Stimulated activated CD8-positive, alpha-beta memory T cell treated with anti-CD3 and anti-CD28 coated beads, Interleukin-12 subunit alpha, Interleukin-12 subunit beta, amount 100 ng/mL, for 1 hour (primary cell): ENCODE measurements around the gene HMGCS2.
A peak's percentile ranks its signal among the peaks of the same experiment; 100 is the strongest.

Experiments
- DNase-seq: peaks from one replicate; pipeline ENCODE4 v3.0.0-alpha.2; 2020; ENCODE audit warnings: low read depth

HMGCS2 gene

GRCh38 chr1:119762409-119762808, 6.3 kb downstream of the HMGCS2 start:
- DNase-seq, result no peak

GRCh38 chr1:119758584-119758983, 10.1 kb downstream of the HMGCS2 start:
- DNase-seq, result no peak

GRCh38 chr1:119752592-119752991, 16.1 kb downstream of the HMGCS2 start:
- no peak for DNase-seq

GRCh38 chr1:119748040-119748439, 20.7 kb downstream of the HMGCS2 start:
- no peak for DNase-seq

DNA sequence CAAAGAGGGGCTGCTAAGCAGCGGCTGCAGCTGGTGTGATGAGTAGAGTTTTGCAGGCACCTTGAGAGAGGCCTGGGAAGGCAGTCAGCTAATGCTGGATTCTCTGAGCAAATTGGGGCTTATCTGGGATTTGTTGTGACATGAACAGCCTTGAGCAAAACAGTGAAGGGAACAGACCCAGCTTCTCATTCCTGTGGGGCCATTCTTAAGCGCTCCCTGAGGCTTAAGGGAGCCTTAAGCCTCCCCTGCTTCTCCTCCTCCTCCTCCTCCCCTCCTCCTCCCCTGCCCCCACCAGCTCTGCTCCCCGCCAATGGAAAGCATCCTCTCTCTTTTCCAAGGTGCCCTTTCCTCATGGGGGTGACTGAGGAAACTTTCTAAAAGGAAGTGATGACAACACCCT, 21.3 kb downstream of the HMGCS2 start:
- no peak for DNase-seq

DNA sequence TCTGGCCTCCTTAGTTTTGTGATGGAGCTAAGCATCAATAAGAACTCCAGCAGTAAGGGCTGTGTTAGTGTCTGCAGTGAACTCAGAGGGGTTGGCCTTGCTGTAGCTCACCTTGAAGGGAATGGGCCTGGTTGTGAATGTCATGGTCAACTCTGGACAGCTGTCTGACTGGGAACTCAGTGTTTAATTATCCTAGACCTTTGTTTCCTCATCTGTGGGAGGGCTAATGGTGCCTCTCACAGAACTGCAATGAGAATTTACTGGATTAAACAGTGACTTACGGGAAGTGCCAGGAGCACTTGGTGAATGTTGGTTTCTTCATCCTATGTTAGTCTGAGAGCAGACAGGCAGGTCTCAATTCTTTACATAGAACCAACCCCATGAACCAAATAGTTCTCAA, 23.7 kb downstream of the HMGCS2 start:
- no peak for DNase-seq

DNA sequence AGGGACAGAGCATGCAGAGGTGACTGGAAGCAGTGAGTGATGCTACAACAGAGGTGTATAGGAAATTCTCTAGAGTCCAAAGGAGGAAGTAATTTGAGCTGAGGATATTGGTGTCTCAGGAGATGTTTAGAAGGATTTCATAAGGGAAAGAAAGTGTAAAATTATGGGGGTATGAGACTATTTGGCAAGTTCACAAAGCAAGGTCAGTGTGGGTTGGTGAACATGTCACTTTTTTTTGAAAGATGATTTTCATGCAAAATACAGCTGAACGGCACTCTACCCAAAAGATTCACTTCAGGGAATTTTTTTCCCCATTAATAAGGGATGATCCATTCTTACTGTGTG, 24.1 kb downstream of the HMGCS2 start:
- no peak for DNase-seq

GRCh38 chr1:119743776-119744597, 24.7 kb downstream of the HMGCS2 start:
- DNase-seq, result peak; percentile 20

DNA sequence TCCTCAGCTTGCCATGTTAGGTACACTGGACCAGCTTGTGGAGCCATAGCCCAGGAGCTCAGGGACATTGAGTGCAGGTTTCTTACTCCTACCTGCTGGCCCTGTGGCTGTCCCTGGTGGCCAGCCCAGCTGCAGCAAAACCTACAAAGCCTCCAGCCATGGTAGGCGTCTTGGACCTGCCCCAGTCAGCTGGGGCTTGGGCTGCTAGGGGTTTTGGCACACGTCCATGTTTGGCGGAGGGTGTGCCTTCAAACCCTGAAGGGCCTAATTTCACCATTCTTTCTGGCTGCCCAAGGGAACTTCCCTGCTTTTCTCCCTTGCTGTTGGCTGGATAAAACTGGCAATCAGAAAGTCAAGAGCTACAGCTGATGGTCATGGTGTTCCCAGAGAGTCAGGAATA, 25.4 kb downstream of the HMGCS2 start:
- DNase-seq, result no peak

GRCh38 chr1:119742677-119743076, 26.0 kb downstream of the HMGCS2 start:
- DNase-seq, result no peak

DNA sequence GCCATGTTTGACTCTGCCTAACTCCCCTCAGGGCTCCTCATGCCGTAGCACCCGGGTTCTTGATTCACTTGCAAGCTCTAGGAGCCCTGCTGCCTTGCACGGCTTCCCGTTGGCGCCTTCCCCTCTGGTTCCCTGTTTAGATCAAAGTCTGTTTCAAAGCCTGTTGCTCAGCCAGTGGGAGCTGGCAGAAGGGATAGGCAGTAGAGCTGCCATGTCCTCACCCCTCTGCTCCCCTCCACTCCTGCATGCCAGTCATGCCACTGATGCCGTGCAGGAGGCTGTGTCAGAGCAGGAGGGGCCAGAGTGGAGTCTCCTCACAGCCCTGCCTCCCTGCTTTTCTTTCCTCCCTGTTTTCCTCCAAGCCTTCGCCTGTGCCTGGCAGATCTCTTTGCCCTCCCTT, 26.5 kb downstream of the HMGCS2 start:
- no peak for DNase-seq

GRCh38 chr1:119740896-119741780, 27.6 kb downstream of the HMGCS2 start:
- no peak for DNase-seq

DNA sequence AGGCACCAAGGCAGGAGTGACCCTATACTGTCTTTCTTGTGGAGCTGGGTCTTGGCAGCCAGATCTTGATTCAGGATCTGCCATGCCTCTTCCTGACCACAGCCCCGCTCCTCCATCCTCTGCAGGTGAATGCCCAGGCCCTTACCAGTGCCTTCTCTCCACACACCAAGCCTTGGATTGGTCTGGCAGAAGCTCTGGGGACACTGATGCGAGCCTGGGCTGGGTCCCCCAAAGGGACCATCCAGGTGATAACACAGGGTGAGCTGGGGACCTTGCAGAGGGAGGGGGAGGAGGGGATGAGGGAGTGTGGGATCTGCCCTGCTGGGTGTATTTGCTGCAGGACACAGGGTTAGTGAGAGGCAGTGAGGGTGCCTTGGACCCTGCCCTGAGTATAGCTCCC, 28.4 kb downstream of the HMGCS2 start:
- DNase-seq, result no peak

DNA sequence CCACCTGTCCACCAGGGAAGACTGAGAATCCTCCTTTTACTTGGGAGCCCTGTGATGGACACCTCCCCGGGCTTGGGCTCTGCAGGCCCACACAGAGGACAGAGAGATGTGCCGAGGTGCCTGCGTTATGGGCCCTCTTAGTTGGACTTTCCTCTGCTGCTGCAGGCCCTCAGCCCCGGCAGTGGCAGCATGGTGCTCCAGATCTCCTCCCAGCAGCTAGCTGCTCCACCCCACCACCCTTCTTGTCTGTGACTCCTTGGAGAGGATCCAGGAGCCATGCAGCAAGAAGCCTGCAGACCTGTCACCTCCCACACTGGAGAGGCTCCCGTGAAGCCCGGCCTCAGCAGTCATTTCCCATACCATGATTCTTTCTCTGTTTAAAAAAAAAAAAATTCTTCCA, 29.6 kb downstream of the HMGCS2 start:
- no peak for DNase-seq

GRCh38 chr1:119738100-119738720, 30.5 kb downstream of the HMGCS2 start:
- DNase-seq, result no peak

- DNase-seq, result no peak
Measured at GRCh38 chr1:119737040-119737682, 31.5 kb downstream of the HMGCS2 start.

DNA sequence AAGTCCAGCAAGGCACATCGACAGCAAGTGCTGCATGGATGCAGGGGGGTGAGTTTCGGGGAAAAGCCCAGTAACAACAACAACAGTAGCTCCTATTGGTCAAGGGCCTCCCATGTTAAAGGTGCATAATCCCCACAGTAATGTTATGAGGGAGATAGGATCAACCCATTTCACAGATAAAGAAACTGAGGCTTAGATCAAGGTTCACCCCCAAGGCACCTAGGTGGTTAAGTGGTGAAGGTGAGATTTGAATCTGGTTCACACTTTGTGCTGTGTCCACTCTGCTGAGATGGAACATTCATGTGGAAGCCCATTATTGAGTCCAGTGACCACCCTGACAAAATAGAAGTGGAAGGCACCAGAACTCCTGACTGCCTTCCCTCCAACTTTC, 32.1 kb downstream of the HMGCS2 start:
- DNase-seq, result no peak

DNA sequence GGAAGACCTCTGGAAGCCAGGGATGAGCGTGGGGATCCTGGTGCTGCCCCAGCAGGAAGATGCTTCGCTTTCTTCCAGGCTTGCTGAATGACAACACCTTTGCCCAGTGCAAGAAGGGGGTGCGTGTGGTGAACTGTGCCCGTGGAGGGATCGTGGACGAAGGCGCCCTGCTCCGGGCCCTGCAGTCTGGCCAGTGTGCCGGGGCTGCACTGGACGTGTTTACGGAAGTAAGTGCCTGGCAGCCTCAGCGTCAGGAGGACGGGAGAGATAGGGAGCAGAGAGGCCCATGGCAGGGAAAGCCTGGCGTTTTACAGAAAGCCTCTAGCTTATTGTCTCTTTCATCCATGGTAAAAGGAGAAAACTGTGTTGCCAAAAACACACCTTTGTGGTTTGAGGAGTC, 33.5 kb downstream of the HMGCS2 start:
- no peak for DNase-seq

- DNase-seq, result no peak
Measured at GRCh38 chr1:119733754-119734153, 35.0 kb downstream of the HMGCS2 start.

DNA sequence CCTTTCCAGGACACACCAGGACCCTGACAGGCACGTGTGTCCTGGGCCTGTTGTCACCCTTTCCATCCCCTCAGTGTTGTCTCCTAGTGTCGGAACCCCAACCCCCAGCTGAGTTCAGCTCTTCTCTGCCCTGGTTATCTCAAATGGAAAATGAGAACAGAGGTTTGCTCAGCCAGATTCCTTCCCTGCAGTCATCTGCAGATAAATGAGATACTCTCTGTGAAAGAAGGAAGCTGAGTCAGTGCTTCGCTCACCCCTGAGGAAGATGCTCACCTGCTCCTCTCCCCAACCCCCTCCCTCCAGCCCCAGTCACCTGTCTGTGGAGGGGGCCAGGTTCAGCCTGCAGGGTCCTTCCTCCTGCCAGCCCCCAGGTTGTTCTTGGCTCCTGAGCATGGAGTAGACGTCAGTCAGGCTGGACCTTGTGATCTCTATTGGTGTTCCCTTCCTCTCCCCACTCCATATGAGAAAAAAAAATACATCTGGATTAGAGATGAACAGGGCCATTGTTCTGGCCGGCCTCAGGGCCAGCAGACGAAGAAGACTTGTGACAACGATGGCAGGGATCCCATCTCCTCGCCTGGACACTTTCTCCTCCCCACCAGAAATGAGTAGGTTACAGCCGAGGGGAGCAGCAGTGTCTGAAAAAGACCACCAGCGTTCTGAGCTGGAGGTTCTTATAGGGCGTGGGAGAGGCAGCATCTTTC, 36.1 kb downstream of the HMGCS2 start:
- DNase-seq, result no peak

- no peak for DNase-seq
Measured at GRCh38 chr1:119731741-119732430, 36.8 kb downstream of the HMGCS2 start.
